Colonic mucosa (tissue), 4 donors: ENCODE measurements around the gene ANAPC13. TPM values are rescaled to one million over a fixed set of nuclear protein-coding genes. Genes with fewer than 3 reads are reported as not detected.

Source experiments
- DNase-seq: peaks from one replicate; pipeline ENCODE4 v3.0.0-alpha.2; 2020
- H3K27ac ChIP-seq: fragments of 200-600 bp; one replicate; pipeline ENCODE4 v1.8.0; 2021
- H3K27me3 ChIP-seq: fragments of 200-600 bp; one replicate; pipeline ENCODE4 v1.8.0; 2021
- H3K36me3 ChIP-seq: fragments of 200-600 bp; one replicate; pipeline ENCODE4 v1.8.0; 2021
- H3K4me1 ChIP-seq: fragments of 200-600 bp; one replicate; pipeline ENCODE4 v1.8.0; 2021; ENCODE audit warnings: mild to moderate bottlenecking
- H3K4me3 ChIP-seq: fragments of 200-600 bp; one replicate; pipeline ENCODE4 v1.8.0; 2021
- H3K9ac ChIP-seq, 2 donors: one replicate each; pipeline ENCODE4 v1.7.0; 2013; ENCODE audit warnings: control low read depth in 2 of 2, low read depth in 2 of 2, low read length in 2 of 2
- H3K9me3 ChIP-seq: fragments of 200-600 bp; one replicate; pipeline ENCODE4 v1.8.0; 2021
- CTCF ChIP-seq: fragments of 200-600 bp; IDR thresholded peaks from one replicate; pipeline ENCODE4 v1.8.0; 2022; ENCODE audit warnings: antibody characterized with exemption, mild to moderate bottlenecking
- intact Hi-C: fragments of 100-400 bp; cut with DNase I; formaldehyde crosslinking; loops from one replicate; pipeline ENCODE4 v1.14.1; 2022
- total RNA-seq, 2 donors: library from RNA; stranded (reverse); fragmentation: NEBNext Ultra II Directional in 1 of 2; extraction: Animal tissue kit (Norgen Biotek cat#: 25700) in 1 of 2; gene quantifications; one replicate each; pipeline ENCODE4 v1.2.1, GENCODE V29; 2021
- donor health status: healthy.
- donor health status: DM: no; HTN: no; CAD: no.
- donor health status: DM: no; HTN: no; CAD: no.

ANAPC13 gene
- total RNA-seq, 2 donors from 2014 or later = 31.6 to 33.5 TPM

DNA sequence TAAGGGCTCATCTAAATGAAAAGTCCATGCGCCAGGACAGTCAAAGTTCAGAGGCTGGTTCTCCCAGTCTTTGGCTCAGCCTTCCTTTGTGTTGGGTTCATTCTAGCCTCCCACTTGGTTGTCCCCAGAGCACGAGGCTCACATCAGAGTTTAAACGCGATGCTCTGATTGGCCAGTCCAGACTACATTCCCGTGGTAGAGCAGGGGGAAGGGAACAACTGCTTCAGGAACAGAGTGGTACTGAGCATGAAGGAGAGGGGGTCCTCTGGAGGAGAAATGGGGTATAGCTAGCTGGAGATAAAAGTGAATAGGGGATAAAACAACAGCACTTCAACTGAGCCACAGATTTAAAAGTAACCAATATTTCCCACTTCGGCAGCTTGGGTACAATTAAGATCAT, 32.2 kb downstream of the ANAPC13 start:
- intact Hi-C loops = no loop called here
- Histone ChIP-seq H3K27me3 (no peaks in the 10 kb centered on the region), H3K9ac (no peak overlapping the region), H3K4me1 (no peaks in the 10 kb centered on the region), H3K36me3 (no peaks in the 10 kb centered on the region), H3K4me3 (no peak overlapping the region), H3K9me3 (no peaks in the 10 kb centered on the region), H3K27ac (no peak overlapping the region)
- DNase-seq = no peak
- no peak for TF ChIP-seq CTCF

DNA sequence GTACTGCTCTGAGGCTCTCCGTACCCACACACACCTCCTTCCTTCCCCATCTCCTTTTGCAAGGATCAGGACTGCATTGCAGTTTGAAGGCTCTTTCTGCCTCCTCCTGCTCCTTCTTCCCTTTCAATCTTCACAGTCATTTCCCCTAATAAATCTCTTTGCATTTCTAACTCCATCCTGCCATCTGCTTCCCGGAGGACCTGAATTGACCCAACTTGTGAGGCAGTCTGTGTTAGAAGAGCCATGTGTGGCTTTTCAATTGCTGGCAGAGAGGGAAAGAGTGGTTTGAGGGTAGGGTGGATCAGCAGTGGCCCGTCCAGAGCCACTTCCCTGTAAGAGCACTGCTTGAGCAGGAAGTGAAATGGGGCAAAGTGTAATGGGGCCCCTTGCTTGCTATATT, 35.8 kb downstream of the ANAPC13 start:
- no peak for TF ChIP-seq CTCF
- no peak overlapping the region for H3K9ac ChIP-seq
- DNase-seq = no peak
- H3K36me3 ChIP-seq = no peaks in the 10 kb centered on the region
- no peaks in the 10 kb centered on the region for H3K27me3 ChIP-seq
- H3K9me3 ChIP-seq = no peaks in the 10 kb centered on the region
- intact Hi-C loops = no loop called here
- H3K4me3 ChIP-seq = no peak overlapping the region
- no peaks in the 10 kb centered on the region for H3K4me1 ChIP-seq
- H3K27ac ChIP-seq = no peak overlapping the region

DNA sequence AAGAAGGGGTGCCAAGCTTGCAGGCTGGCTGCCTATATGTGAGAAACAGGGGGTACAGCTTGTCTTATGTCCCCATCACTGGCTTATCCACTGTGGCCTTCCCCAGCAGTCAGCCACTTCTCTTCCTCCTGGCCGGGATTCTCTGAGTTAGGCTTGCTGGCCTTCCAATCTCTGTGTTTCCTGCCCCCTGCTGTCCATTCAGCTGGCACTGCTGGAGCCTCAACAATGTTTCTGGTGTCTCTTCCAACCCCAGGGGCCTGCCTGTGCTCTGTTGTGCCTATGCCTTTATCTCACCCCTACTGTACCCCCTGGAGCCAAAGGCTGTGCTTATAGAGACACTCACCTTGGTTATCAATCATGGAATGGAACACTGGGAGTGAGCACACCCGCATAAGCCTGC, 36.5 kb downstream of the ANAPC13 start:
- TF ChIP-seq CTCF = peak; percentile 31

DNA sequence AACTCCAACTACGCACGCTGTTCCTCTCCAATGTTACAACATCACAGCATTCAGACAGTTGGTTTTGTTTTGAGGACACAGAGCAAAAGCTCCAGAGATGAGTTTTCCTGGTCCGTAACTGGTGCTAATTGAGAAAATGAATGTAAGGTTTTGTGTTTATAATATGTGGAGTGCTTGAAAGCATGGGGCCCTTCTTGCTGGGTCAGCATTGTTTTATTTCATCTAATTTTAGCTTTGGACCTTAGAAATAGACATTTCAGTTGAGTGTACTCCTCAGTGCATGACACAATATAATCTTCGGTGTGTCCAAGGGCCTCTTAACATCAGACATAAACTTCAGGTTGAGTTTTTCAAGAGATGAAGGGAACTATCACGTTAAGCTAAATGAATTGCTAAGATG, 37.1 kb downstream of the ANAPC13 start:
- Histone ChIP-seq H3K9ac (no peak overlapping the region), H3K27ac (no peak overlapping the region), H3K4me1 (no peaks in the 10 kb centered on the region), H3K27me3 (no peaks in the 10 kb centered on the region), H3K9me3 (no peaks in the 10 kb centered on the region), H3K4me3 (no peak overlapping the region), H3K36me3 (no peaks in the 10 kb centered on the region)
- intact Hi-C loops = no loop called here
- no peak for DNase-seq
- no peak for TF ChIP-seq CTCF

More for the DNA sequence above, 36.5 kb downstream of the ANAPC13 start:
- H3K27me3 ChIP-seq = no peaks in the 10 kb centered on the region
- no peak overlapping the region for H3K27ac ChIP-seq
- no peaks in the 10 kb centered on the region for H3K9me3 ChIP-seq
- DNase-seq = peak; percentile 44
- no peaks in the 10 kb centered on the region for H3K4me1 ChIP-seq
- intact Hi-C loops = no loop called here
- no peak overlapping the region for H3K9ac ChIP-seq
- H3K36me3 ChIP-seq = no peaks in the 10 kb centered on the region
- no peak overlapping the region for H3K4me3 ChIP-seq

GRCh38 chr3:134447351-134447750, 38.4 kb downstream of the ANAPC13 start:
- no peak overlapping the region for H3K4me3 ChIP-seq
- intact Hi-C loops = no loop called here

More at GRCh38 chr3:134447351-134447750, 38.4 kb downstream of the ANAPC13 start:
- Histone ChIP-seq H3K9ac (no peak overlapping the region), H3K4me1 (no peaks in the 10 kb centered on the region), H3K27ac (no peak overlapping the region), H3K9me3 (no peaks in the 10 kb centered on the region), H3K27me3 (no peaks in the 10 kb centered on the region), H3K36me3 (no peaks in the 10 kb centered on the region)
- no peak for DNase-seq
- no peak for TF ChIP-seq CTCF
